Skin epidermis (tissue), 12 donors: ENCODE data around the gene APOA5.
"Not testable (repeated sequence)": the region's sequence is repeated elsewhere in the genome, so short reads cannot be mapped to it uniquely, and the experiment has no call there.

Source experiments
- H3K27ac ChIP-seq, 21 experiments: fragments of 200-600 bp; sonication (generic) in 11 of 21; one replicate each; pipeline ENCODE4 v1.5.0; 2020; ENCODE audit warnings: mild to moderate bottlenecking in 3 of 21, inconsistent platforms in 2 of 21, moderate library complexity in 2 of 21
- H3K4me3 ChIP-seq, 7 experiments: fragments of 200-600 bp; sonication (generic) in 2 of 7; one replicate each; pipeline ENCODE4 v1.5.0; 2020; ENCODE audit warnings: inconsistent platforms in 2 of 7, mild to moderate bottlenecking in 2 of 7, moderate library complexity in 1 of 7

APOA5 gene

DNA sequence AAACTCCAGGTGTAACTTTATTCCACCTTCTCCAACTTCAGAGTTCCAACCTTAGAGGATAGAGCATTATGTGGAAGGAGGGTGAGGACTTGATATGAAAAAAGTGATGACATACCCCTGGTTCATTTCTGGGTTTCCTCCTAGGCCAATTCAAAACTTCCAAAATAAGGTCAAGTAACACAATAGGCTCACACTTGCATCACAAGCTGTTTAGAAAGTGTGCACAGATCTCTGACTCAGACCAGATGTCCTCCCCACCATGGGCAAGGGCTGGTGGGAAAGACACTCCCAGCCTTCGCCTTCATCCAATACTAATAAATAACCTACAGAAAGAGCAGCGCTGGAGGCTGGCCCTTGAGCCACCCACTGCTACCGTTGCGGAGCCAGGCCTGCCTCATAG, 13.1 kb downstream of the APOA5 start:
- Histone ChIP-seq H3K4me3 (no peak overlapping the region), H3K27ac (no peak overlapping the region)

DNA sequence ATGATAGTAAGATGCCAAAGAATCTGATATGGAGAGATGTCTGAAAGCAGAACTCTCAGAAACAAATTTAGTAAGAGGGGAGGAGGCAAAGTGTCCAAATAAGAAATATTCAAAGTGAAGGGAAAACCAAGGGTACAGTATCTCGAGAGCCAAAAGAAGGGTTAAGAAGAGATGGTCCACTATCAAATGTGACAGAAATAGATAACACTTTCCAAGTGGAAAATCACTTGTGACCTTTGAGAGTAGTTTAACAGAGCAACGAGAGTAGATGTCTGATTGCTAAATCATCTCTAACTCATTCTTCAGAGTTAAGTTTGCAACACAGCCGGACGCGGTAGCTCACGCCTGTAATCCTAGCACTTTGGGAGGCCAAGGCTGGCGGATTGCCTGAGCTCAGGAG, 14.6 kb downstream of the APOA5 start:
- no peak overlapping the region for H3K27ac ChIP-seq
- H3K4me3 ChIP-seq, result no peak overlapping the region

DNA sequence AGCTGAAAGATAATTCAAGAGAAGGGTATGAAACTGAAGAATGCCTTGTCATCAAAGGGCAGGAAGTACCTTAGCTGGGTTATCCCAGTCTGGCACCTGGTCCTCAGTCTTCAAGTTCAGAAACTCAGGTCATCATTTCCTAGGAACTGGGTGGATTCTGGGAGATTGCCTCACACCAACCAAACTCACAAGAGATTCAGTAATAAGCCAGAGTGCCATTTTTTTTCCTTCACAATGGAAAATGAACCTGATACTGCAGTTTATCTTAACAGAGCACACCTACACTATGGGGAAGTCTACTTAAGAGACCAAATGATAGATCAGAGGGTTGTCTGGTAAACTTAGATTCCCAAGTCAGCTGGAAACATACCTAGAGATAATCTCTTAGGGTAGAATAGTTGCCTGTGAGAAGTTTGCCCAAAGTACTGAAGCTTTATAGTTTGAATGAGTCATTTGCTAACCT, 15.1 kb downstream of the APOA5 start:
- H3K27ac ChIP-seq, result no peak overlapping the region
- no peak overlapping the region for H3K4me3 ChIP-seq

DNA sequence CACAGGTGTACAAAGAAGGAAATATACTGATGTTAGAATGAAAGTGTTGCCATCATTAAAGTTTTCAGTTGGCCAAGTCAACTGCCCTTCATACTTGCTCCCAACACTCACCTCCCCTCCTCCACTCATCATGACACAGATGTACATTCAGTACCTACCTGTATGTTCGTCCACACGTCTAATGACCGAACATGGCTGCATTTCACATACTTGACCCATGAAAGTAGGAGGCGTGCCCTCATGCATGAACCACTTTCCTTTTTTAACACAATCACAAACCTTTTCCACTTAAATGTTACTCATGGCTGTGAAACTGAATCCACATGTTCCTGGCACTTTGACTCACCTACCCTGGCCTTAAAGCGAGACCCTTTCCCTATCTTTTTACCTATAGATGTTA, 15.7 kb downstream of the APOA5 start:
- Histone ChIP-seq H3K27ac (no peak overlapping the region), H3K4me3 (no peak overlapping the region)

DNA sequence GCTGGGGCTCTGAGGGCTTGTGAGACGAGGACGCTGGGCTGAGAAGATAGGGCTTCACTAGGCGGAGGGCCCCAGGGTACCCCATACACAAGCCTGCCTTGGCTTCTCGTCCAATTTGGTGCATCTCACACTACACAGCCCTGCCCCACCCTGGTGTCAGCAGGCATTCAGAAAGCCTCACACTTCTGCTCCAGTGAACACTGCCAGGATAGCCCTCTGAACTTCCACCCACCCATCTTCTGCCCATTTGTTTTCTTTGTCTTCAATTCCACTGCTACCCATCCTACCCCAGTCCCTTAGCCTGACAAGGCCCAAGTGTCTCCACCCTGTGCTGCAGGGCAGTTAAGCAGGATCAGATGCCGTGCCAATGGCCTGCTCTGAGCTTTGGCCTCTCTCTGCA, 17.0 kb downstream of the APOA5 start:
- H3K4me3 ChIP-seq, result no peak overlapping the region
- no peak overlapping the region for H3K27ac ChIP-seq

DNA sequence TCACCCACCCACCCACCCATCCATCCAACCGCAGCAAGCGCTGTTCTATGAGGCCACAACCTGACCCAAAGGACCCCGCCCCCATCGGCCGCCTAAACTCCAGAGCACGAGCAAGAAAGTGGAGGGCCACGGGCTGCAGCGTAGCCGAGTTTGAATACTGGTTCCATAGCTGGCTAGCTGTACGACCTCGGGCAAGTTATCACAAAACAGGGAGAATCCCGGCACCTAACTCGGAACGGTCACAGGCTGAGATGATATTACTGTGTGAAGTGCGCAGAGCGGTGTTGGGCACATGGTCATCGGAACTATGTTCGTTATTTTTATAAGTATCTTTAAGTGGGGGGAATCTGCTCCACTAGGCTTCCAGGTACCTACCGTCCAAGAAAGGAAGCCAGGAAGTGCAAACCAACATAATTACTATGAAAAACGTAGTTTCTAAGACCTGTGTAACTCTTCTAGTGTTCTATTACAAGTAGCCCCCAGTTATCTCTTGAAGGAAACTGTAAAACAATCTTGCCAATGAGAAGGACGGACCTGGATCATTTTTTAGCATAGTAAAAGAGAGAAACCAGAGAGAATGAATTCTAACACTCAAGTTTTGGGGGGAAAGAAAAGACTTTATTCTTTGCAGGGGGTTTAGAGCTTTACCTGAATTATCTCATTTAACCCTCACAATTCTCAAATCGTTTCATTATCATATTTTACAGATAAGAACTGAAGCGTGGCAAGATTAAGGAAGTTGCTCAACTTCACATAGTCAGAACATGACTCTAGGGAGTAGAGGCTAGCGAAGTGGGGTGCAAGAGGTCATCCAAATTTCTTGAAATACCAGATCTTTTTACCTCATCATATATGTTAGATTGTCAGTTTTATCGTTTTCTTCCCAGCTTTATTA, 18.2 kb downstream of the APOA5 start:
- Histone ChIP-seq H3K4me3 (peak overlapping the region; percentile 58 to 93 (median 79)), H3K27ac (peak overlapping the region in 20 of 21 experiments; percentile 76 to 98 (median 95))

DNA sequence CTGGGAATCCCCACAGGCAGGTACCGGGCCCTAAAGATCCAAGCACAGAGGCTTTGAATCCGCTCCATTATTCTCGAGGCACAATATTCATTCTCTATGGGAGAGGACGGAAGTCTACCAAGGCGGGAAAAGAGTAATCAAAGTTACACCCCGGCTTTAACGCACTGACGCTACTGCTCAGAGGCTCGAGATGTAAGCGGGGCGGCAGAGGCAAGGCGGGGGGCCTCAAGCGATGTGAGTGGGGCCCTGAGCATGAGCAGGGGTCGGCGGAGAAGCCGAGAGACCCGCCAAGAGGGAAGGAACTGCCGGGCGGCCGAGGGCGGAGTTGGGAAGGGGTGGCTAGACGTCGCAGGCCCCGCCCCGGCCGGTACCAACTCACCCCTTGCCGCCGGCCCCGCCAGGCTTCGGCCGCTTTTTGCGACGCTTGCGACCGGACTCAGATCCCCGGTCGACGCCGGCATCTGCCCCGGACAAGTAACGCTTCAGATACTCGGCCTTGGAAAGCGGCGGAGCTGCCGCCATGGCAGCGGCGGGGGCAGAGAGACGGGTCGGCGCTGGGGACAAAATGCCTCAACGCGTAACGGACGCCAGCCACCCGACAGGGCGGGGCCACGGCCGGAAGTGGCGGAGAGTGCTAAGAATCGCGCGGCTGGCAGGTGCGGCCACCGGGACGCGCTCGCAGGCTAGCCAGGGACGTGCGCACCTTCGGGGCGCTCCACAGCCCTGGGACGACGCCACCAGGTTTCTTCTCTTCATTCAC, 19.1 kb downstream of the APOA5 start, which contains the start of gene BUD13:
BUD13 (minus strand) TSS at position 545 of the 760 bp plus-strand sequence; CDS start at position 522, 23 bp downstream.
- Histone ChIP-seq H3K27ac (peak within 1 kb of the TSS; percentile 31 to 98 (median 95)), H3K4me3 (peak within 1 kb of the TSS; percentile 58 to 93 (median 79))

DNA sequence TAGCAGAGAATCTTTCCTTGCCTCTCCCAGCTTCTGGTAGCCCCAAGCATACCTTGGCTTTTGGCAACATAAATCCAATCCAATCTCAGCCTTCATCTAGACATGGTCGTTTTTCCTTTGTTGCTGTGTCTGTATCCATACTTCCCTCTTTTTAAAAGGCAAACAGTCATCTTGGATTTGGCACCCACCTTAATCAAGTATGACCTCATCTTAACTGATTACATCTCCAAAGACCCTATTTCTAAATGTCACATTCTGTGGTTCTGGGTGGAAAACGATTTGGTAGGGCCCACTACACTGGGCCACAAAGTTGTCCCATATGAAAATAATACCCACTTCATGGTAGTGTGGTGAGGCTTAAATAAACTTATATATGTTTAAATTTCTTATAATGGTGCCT, 19.7 kb downstream of the APOA5 start:
- H3K27ac ChIP-seq, result peak overlapping the region in 19 of 21 experiments; percentile 85 to 98 (median 95)
- peak overlapping the region; percentile 58 to 93 (median 79) for H3K4me3 ChIP-seq

DNA sequence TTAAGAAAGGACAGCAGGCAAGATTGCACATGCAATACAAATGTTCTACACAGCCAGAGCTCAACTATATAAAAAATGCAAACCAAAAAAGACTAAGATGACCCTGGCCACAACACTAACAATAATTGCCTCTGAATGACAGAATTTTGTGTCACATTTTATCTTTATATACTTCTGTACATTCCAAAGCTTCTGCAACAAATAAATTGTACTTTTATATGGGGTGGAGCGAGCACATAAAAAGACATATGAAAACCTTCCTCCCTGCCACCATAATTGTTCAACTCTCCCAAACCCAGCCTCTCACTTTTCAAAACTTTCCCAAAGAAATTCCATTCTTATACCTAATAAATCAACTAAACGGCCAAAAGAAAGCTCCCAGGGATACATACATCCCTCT, 29.5 kb downstream of the APOA5 start:
- no peak overlapping the region for H3K27ac ChIP-seq
- no peak overlapping the region for H3K4me3 ChIP-seq

DNA sequence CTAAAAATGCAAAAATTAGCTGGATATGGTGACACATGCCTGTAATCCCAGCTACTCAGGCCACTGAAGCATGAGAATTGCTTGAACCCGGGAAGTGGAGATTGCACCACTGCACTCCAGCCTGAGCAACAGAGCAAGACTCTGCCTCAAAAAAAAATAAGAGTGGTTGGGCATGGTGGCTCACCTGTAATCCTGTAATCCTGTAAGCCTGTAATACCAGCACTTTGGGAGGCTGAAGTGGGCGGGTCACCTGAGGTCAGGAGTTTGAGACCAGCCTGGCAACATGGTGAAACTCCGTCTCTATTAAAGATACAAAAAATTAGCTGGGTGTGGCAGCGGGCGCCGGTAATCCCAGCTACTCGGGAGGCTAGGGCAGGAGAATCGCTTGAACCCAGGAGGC, 35.6 kb downstream of the APOA5 start:
- H3K27ac ChIP-seq, H3K4me3 ChIP-seq: not testable (repeated sequence)

DNA sequence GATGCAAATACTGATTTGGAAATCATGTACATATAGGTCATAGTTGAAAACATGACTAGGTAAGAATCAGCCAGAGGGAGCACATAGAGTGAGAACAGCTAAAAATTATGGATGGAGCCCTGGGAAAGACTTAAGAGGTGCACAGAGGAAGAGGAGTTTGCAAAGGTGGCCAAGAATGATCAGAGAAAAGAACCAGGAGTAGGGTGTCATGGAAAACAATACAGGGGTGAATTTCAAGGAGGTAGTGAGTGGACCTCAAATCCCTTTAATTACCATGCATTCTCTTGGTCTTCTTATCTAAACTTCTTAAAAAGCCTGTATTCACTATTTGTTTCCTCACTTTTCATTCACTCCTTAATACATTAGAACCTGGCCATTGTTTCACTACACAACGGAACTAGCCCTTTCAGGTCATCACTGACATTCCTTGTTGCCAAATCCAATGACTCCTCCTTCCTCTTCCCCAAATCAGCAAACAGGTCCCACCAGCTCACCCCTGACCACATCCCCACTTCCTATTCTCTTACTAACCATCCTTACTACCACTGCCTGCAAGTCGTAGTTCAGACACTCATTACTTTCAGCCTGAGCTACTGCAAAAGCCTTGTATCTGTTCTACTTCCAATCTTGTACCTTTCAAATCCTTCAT, 41.5 kb downstream of the APOA5 start:
- H3K27ac ChIP-seq, result no peak overlapping the region
- no peak overlapping the region for H3K4me3 ChIP-seq

DNA sequence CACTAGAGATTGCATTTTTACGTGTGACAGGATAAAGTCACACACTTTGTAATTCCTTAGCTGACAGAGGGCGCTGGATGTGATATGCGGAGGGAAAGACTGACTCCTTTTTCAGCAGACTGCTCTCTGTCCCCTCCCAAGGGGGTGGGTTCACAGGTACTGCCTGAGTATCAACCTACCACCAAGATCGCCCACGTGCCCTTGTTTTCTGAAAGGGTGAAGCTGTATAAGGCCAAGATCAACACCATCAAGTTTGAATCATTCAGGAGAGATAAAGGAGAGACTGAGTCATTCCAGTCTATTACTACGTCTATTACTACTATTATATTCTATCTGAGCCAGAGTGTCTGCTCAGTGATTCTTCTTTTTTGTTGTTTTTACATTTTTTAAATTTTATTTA, 49.6 kb downstream of the APOA5 start:
- Histone ChIP-seq H3K4me3 (no peak overlapping the region), H3K27ac (no peak overlapping the region)

DNA sequence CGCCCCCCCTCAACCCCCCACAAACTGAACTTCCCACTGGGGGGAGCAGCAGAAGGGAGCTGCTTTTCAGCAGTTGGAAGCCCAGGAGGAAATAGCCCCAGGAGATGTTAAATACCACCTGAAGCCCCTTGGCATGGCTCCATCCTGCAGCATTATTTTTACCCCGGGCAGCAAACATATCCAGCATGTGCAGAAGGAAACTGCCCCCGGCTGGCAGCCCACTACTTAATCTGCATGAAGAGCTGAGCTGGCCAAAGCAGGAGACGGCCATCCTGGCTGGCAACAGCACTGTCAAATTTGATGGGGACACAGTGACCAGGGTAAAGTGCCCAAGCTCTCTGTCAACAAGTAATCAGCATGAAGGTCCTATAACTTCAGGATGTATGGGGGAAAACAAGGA, 50.9 kb downstream of the APOA5 start:
- Histone ChIP-seq H3K27ac (no peak overlapping the region), H3K4me3 (no peak overlapping the region)
